Putamen (tissue), 1 donor: ENCODE data around the gene INCA1.

Experiments
- DNase-seq: peaks from one replicate; pipeline ENCODE4 v3.0.0-alpha.2; 2016; ENCODE audit warnings: low spot score

INCA1 gene

GRCh38 chr17:5003214-5003867 is 6.0 kb upstream of the INCA1 start:
- DNase-seq, result no peak

- DNase-seq, result no peak
These were observed 4.9 kb upstream of the INCA1 start for GRCh38 chr17:5002121-5002788.

GRCh38 chr17:5000237-5000639 is 2.9 kb upstream of the INCA1 start:
- no peak for DNase-seq

- DNase-seq, result no peak
These were observed 2.2 kb upstream of the INCA1 start for GRCh38 chr17:4999430-5000093.

GRCh38 chr17:4998732-4999429 is 1.6 kb upstream of the INCA1 start:
- no peak for DNase-seq

- no peak for DNase-seq
These were observed 857 bp upstream of the INCA1 start for GRCh38 chr17:4998027-4998731.

- DNase-seq, result no peak
These were observed 3.2 kb downstream of the INCA1 start for GRCh38 chr17:4994081-4994595.

GRCh38 chr17:4987767-4988567 is 9.4 kb downstream of the INCA1 start:
- no peak for DNase-seq

GRCh38 chr17:4986951-4987766 is 10.2 kb downstream of the INCA1 start, which contains the start of gene CAMTA2:
CAMTA2 (minus strand) TSS chr17:4987675; CDS start chr17:4986222, 1,453 bp downstream.
- peak; percentile 87 for DNase-seq

- DNase-seq, result no peak
These were observed 10.9 kb downstream of the INCA1 start for GRCh38 chr17:4986403-4986802.

- DNase-seq, result no peak
These were observed 15.0 kb downstream of the INCA1 start for GRCh38 chr17:4982305-4982704.

- no peak for DNase-seq
These were observed 16.6 kb downstream of the INCA1 start for GRCh38 chr17:4980644-4981216.

GRCh38 chr17:4978726-4979125 is 18.6 kb downstream of the INCA1 start:
- DNase-seq, result no peak

GRCh38 chr17:4974115-4974670 is 23.1 kb downstream of the INCA1 start:
- DNase-seq, result no peak

- DNase-seq, result no peak
These were observed 23.8 kb downstream of the INCA1 start for GRCh38 chr17:4973256-4974114.

GRCh38 chr17:4972752-4973151 is 24.6 kb downstream of the INCA1 start:
- DNase-seq, result no peak

- DNase-seq, result no peak
These were observed 25.0 kb downstream of the INCA1 start for GRCh38 chr17:4972322-4972721.

GRCh38 chr17:4971826-4972225 is 25.5 kb downstream of the INCA1 start:
- DNase-seq, result no peak
